Activated CD8-positive, alpha-beta memory T cell treated with anti-CD3 and anti-CD28 coated beads, Interleukin-2, amount 50 U/mL, for 48 hours (primary cell): ENCODE data around the gene SLC22A23.

Experiments
- DNase-seq: peaks from one replicate; pipeline ENCODE4 v3.0.0-alpha.2; 2020

The SLC22A23 gene

GRCh38 chr6:3293271-3294155, 163.3 kb downstream of the SLC22A23 start:
- no peak for DNase-seq

DNA sequence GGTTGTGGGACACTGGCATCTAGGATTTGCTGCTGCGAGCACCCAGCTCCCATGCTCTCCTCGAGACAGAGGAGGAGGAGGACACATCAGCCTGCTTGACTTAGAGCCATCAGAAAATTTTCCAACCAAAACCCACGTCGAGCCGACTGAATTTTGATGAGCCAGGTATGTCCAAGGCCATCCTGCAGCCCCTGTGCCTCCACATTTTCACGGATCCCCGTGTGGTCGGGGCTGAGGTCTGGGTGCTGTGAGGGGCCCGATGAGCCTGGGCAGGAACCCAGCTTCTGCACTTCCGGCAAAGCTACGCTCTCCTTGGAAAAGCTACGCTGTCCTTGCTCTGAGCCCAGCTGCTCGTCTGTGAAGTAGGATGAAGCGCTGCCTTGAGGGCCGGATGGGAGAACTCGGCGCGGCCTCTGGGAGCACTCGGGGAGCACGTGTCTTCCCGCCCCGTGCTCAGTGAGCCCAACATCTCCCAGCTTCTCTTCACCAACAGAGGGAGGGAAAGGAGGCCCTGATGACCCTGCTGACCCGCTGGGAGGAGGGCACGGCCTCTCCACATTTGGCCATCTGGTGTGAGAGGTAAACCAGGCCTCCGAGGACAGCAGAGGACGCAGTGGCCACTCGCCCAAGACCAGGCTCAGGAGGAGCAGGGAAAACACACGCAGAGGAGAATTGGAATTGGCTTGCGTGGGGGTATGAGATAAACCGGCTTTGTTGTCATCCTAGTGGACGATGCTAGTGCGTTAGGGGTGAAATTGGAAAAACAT, 164.2 kb downstream of the SLC22A23 start:
- no peak for DNase-seq

GRCh38 chr6:3291987-3292386, 164.9 kb downstream of the SLC22A23 start:
- DNase-seq, result no peak

- no peak for DNase-seq
Observed at GRCh38 chr6:3291346-3291745, 165.5 kb downstream of the SLC22A23 start.

- DNase-seq, result no peak
Observed at GRCh38 chr6:3290931-3291211, 166.0 kb downstream of the SLC22A23 start.

GRCh38 chr6:3290149-3290930, 166.5 kb downstream of the SLC22A23 start:
- DNase-seq, result no peak

DNA sequence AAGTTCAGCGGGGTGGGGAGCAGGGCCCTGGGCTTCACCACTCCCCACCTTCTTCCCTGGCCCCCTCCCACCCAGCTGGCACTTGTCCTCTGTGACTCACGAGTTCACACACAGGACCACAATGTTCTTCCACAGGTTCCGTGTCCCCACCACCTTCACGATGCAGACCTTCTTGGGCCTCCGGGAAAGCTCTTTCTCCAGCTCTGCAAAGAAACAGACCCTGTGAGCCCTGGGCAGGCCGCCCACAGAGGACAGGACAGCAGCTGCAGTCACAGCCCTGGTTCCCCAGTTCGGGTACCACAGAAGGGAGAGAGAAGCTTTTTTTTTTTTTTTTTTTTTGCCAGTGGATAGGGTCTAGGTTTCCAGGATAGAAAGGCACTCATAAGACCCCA, 167.2 kb downstream of the SLC22A23 start:
- DNase-seq, result no peak

DNA sequence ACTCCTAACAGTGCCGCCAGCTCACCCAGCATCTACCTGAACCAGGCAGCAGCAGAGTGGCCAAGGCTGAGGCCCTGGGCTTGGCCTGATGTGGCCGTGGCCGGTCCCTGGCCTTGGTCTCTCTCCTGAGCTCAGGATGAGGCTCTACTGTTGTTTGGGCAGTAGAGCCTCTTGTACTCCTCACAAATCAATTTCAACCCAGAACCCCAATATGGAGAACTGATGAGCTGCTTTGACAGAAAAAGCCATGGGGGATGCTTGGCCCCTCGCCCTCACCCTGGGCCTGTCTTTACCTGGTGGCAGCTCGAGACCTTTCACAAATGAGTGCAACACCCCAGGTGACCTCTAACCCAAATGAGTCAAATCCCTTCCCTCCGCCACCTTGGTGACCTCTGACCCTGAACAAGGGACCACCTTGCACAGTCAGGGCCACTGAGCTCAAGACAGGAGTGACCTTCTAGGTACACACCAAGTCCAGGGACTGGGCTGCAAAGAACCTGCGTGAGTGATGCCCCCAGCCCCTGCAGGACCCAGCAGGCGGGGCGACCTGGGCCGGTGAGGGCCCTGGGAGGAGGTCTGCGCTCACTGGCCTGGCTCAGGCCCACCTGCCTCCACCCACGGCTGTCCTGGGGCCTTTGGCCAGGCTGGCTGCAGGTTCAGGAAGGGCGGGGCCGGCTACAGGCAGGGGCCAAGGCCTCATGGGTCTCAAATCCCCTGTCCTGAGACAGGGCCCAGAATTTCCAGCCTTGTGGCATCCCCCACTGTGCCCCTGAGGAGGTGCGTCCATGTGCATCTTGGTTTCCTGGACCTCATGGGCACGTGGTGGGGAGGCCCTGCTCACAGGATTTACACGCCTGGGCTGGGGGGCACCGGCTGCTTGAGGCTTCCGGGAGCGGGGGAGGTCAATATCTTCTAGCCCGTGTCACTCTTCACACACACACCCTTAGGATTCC, 167.9 kb downstream of the SLC22A23 start:
- DNase-seq, result no peak

- DNase-seq, result no peak
Observed at GRCh38 chr6:3287976-3288707, 168.7 kb downstream of the SLC22A23 start.

DNA sequence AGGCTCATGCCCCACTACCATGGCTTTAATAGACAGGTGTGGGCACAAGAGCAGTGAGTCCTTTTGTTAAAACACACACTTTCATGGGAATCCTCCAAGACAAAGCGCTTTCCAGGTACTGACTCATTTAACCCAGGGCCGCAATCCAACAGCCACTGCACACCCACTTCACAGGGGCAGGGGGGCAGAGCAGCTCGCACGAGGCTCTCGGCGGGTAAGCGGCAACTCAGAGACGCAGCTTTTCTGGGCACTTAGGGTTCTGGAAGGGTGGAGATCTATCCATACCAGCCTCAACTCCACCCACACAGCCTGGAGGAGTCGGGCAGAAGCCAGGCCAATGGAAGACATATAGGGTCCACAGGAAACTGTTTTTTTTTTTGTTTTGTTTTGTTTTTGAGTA, 169.5 kb downstream of the SLC22A23 start:
- DNase-seq, result no peak

GRCh38 chr6:3286641-3287171, 170.1 kb downstream of the SLC22A23 start:
- no peak for DNase-seq

GRCh38 chr6:3285732-3286131, 171.1 kb downstream of the SLC22A23 start:
- DNase-seq, result no peak

DNA sequence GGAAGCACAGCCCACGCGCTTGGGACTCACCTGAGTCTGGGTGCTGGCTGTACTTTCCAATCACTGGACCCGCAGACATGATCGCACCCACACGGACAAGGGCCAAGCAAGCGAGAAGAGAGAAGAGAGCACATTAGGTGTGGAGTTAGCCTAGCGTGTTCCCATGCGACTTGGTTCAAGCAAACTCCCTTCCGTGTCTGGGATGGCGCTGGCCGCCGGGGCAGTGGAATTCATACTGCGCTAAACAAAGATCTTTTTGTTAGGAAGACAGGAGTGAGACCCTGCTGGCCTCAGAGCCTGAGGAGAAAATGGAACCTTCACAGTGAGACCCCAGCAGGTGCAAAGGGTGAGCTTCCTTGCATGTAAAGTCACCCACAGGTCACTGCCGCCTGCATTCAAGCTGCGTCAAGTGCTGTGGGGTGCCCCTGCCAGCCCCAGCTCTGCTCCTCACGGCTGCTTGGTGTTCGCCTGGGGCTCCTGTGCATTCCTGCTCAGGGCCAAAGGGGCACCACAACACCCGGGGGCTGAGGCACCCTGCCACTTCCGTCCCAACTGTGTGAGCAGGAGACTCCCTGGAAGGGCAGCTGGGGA, 171.7 kb downstream of the SLC22A23 start:
- no peak for DNase-seq

DNA sequence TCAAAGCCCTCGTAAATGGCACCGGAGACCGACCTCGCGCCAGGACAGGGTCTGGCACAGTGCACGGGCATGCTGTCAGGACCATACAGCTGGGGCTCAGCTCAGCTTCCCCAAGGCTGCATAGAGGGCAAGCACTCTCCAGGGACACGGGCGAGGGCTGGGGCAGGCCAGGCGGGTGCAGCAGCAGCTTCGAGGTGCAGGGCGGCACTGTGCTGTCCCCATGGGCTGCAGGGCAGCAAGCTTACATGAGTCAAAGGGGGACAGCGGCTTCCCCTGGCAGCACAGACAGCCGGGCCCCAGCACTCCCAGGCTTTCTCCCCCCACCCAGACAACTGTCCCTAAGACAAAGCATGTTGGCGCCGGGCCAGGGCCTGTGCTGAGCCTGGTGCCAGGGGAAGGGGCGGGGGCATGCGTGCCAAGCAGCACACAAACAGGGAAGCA, 172.4 kb downstream of the SLC22A23 start:
- DNase-seq, result no peak

DNA sequence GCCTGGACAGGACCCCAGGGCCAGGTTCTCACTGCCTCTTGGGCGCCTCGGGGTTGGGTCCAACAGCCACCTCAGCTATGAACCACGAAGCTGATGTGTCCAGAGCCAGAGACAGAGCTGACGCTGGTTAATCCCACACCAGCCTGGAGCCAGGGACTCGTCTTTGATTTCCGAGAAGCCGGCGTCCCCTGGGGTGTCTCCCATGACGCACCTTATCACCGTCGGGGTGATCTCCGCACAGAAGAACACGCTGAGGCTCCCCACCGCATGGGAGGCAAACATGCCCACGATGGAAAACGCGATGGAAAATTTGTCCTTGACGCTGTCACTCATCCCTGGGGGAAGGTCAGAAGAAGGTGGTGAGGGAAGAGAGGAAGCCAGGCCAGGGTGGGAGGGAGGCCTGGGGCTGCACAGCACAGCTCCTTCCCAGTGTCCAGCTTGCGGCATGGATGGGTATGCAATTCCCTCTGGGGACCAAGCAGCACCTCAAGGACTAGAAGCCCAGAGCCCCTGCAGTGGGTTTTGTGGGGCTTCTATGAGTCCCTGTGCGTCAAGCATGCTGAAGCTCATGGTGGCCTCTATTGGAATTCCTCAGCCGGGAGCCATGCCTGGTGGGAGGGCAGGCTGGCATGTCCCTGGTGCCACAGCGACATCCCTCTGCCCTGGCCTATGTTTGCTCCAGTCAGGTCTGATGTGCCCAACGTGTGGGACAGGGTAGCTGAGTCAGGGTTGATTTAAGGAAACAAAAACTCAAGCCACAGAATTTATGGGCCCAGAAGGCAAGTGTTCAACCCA, 173.0 kb downstream of the SLC22A23 start:
- no peak for DNase-seq

- no peak for DNase-seq
Observed at GRCh38 chr6:3283241-3283640, 173.6 kb downstream of the SLC22A23 start.

- DNase-seq, result no peak
Observed at GRCh38 chr6:3282476-3283236, 174.2 kb downstream of the SLC22A23 start.

GRCh38 chr6:3281631-3282475, 175.0 kb downstream of the SLC22A23 start:
- DNase-seq, result no peak
